ENCODE results near the gene MARCKS. TPM values are rescaled to one million over a fixed set of nuclear protein-coding genes. Genes with fewer than 3 reads are reported as not detected.

Gene MARCKS
- total and polyA plus RNA-seq, 10 of the 15 experiments (the other 5 are each of a cell fraction or from before 2014, with no cell fraction given): 29.0 to 164 (median 74.5) TPM

DNA sequence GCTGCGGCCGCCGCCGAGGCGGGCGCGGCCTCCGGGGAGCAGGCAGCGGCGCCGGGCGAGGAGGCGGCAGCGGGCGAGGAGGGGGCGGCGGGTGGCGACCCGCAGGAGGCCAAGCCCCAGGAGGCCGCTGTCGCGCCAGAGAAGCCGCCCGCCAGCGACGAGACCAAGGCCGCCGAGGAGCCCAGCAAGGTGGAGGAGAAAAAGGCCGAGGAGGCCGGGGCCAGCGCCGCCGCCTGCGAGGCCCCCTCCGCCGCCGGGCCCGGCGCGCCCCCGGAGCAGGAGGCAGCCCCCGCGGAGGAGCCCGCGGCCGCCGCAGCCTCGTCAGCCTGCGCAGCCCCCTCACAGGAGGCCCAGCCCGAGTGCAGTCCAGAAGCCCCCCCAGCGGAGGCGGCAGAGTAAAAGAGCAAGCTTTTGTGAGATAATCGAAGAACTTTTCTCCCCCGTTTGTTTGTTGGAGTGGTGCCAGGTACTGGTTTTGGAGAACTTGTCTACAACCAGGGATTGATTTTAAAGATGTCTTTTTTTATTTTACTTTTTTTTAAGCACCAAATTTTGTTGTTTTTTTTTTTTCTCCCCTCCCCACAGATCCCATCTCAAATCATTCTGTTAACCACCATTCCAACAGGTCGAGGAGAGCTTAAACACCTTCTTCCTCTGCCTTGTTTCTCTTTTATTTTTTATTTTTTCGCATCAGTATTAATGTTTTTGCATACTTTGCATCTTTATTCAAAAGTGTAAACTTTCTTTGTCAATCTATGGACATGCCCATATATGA, 3.2 kb downstream of the MARCKS start (continued):
- TF ChIP-seq CBX5 (IDR thresholded peaks at IDR 0.05; ENCODE audit: low read depth): no peak
- no peak for TF ChIP-seq RB1 (IDR thresholded peaks at IDR 0.05; ENCODE audit: borderline replicate concordance)
- no peak for TF ChIP-seq NR2F1 (conservative IDR thresholded peaks at IDR 0.05)
- TF ChIP-seq, protein P1, sequence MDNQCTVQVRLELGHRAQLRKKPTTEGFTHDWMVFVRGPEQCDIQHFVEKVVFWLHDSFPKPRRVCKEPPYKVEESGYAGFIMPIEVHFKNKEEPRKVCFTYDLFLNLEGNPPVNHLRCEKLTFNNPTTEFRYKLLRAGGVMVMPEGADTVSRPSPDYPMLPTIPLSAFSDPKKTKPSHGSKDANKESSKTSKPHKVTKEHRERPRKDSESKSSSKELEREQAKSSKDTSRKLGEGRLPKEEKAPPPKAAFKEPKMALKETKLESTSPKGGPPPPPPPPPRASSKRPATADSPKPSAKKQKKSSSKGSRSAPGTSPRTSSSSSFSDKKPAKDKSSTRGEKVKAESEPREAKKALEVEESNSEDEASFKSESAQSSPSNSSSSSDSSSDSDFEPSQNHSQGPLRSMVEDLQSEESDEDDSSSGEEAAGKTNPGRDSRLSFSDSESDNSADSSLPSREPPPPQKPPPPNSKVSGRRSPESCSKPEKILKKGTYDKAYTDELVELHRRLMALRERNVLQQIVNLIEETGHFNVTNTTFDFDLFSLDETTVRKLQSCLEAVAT (IDR thresholded peaks at IDR 0.05): peak; percentile 72
- TF ChIP-seq SRF (IDR thresholded peaks at IDR 0.05; ENCODE audit: low read depth in 2 of 2, low read length in 2 of 2): no peak
- no peak for TF ChIP-seq STAT1 (conservative IDR thresholded peaks at IDR 0.05)
- TF ChIP-seq, protein P2, sequence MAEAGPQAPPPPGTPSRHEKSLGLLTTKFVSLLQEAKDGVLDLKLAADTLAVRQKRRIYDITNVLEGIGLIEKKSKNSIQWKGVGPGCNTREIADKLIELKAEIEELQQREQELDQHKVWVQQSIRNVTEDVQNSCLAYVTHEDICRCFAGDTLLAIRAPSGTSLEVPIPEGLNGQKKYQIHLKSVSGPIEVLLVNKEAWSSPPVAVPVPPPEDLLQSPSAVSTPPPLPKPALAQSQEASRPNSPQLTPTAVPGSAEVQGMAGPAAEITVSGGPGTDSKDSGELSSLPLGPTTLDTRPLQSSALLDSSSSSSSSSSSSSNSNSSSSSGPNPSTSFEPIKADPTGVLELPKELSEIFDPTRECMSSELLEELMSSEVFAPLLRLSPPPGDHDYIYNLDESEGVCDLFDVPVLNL (IDR thresholded peaks at IDR 0.05; ENCODE audit: low read depth, low read length): no peak
- TF ChIP-seq ASH2L (IDR thresholded peaks at IDR 0.05; ENCODE audit: borderline replicate concordance, low read depth): no peak
- TF ChIP-seq BCL11A (IDR thresholded peaks at IDR 0.05; ENCODE audit: low read depth, low read length): no peak
- TF ChIP-seq POLR2A (IDR thresholded peaks at IDR 0.05; ENCODE audit: low read depth, low read length): peak; percentile 44; the same call in 1 of the 2 replicates
- no peak for TF ChIP-seq GABPA (IDR thresholded peaks at IDR 0.05; ENCODE audit: low read depth)
- no peak for TF ChIP-seq SIN3A (IDR thresholded peaks at IDR 0.05; ENCODE audit: low read depth, low read length)
- 0 out of 2 replicates have a peak, but pooled peaks have one; percentile 17 for TF ChIP-seq BACH1 (IDR thresholded peaks at IDR 0.05; ENCODE audit: borderline replicate concordance)
- no peak for TF ChIP-seq ZNF217 (IDR thresholded peaks at IDR 0.05)
- TF ChIP-seq ZBED1 (IDR thresholded peaks at IDR 0.05; ENCODE audit: borderline replicate concordance): no peak
- TF ChIP-seq, protein P3, sequence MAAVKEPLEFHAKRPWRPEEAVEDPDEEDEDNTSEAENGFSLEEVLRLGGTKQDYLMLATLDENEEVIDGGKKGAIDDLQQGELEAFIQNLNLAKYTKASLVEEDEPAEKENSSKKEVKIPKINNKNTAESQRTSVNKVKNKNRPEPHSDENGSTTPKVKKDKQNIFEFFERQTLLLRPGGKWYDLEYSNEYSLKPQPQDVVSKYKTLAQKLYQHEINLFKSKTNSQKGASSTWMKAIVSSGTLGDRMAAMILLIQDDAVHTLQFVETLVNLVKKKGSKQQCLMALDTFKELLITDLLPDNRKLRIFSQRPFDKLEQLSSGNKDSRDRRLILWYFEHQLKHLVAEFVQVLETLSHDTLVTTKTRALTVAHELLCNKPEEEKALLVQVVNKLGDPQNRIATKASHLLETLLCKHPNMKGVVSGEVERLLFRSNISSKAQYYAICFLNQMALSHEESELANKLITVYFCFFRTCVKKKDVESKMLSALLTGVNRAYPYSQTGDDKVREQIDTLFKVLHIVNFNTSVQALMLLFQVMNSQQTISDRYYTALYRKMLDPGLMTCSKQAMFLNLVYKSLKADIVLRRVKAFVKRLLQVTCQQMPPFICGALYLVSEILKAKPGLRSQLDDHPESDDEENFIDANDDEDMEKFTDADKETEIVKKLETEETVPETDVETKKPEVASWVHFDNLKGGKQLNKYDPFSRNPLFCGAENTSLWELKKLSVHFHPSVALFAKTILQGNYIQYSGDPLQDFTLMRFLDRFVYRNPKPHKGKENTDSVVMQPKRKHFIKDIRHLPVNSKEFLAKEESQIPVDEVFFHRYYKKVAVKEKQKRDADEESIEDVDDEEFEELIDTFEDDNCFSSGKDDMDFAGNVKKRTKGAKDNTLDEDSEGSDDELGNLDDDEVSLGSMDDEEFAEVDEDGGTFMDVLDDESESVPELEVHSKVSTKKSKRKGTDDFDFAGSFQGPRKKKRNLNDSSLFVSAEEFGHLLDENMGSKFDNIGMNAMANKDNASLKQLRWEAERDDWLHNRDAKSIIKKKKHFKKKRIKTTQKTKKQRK (IDR thresholded peaks at IDR 0.05; ENCODE audit: low read depth, low read length): no peak
- TF ChIP-seq RBBP5 (conservative IDR thresholded peaks at IDR 0.05): no peak
- TF ChIP-seq, protein P4, sequence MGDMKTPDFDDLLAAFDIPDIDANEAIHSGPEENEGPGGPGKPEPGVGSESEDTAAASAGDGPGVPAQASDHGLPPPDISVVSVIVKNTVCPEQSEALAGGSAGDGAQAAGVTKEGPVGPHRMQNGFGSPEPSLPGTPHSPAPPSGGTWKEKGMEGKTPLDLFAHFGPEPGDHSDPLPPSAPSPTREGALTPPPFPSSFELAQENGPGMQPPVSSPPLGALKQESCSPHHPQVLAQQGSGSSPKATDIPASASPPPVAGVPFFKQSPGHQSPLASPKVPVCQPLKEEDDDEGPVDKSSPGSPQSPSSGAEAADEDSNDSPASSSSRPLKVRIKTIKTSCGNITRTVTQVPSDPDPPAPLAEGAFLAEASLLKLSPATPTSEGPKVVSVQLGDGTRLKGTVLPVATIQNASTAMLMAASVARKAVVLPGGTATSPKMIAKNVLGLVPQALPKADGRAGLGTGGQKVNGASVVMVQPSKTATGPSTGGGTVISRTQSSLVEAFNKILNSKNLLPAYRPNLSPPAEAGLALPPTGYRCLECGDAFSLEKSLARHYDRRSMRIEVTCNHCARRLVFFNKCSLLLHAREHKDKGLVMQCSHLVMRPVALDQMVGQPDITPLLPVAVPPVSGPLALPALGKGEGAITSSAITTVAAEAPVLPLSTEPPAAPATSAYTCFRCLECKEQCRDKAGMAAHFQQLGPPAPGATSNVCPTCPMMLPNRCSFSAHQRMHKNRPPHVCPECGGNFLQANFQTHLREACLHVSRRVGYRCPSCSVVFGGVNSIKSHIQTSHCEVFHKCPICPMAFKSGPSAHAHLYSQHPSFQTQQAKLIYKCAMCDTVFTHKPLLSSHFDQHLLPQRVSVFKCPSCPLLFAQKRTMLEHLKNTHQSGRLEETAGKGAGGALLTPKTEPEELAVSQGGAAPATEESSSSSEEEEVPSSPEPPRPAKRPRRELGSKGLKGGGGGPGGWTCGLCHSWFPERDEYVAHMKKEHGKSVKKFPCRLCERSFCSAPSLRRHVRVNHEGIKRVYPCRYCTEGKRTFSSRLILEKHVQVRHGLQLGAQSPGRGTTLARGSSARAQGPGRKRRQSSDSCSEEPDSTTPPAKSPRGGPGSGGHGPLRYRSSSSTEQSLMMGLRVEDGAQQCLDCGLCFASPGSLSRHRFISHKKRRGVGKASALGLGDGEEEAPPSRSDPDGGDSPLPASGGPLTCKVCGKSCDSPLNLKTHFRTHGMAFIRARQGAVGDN (IDR thresholded peaks at IDR 0.05): no peak
- TF ChIP-seq, protein P5, sequence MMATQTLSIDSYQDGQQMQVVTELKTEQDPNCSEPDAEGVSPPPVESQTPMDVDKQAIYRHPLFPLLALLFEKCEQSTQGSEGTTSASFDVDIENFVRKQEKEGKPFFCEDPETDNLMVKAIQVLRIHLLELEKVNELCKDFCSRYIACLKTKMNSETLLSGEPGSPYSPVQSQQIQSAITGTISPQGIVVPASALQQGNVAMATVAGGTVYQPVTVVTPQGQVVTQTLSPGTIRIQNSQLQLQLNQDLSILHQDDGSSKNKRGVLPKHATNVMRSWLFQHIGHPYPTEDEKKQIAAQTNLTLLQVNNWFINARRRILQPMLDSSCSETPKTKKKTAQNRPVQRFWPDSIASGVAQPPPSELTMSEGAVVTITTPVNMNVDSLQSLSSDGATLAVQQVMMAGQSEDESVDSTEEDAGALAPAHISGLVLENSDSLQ (IDR thresholded peaks at IDR 0.05): no peak
- no peak for TF ChIP-seq CHD2 (IDR thresholded peaks at IDR 0.05; ENCODE audit: borderline replicate concordance, low read depth, low read length)
